ENCODE data around the gene CADM1.

The CADM1 gene

DNA sequence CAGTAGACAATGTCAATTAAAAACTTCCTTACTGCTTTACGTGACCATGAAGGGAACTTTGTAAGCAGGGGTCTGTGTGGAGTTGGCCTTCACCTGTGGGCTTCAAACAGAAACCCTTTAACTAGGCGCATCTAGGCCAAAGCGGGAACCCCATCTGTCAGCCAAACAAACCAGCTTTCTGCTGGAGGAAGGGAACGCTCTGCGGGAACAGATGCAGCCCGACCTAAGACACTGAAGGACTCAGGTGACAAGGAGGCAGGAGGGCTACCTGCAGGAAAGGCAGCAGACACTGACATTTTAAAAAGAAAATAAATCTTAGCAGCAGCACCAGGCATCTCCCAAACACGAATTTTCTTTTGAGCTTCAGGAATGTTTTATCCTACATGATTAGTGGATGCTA is 78.4 kb downstream of the CADM1 start:
- no peak overlapping the region for H2AFZ ChIP-seq (ENCODE audit: low read depth)
- H3K4me3 ChIP-seq (IDR thresholded peaks at IDR 0.05; ENCODE audit: insufficient read depth, low read depth, low read length) = no peak overlapping the region
- no peak overlapping the region for H3K4me2 ChIP-seq
- no peaks in the 10 kb centered on the region for H4K20me1 ChIP-seq (ENCODE audit: insufficient read depth)
- no peaks in the 10 kb centered on the region for H3K4me1 ChIP-seq (ENCODE audit: low read depth, poor library complexity, severe bottlenecking)
- H3K36me3 ChIP-seq (ENCODE audit: insufficient read depth) = no peaks in the 10 kb centered on the region
- H3K27ac ChIP-seq = no peak overlapping the region
- no peak overlapping the region for H3K9ac ChIP-seq
- H3K27me3 ChIP-seq (ENCODE audit: insufficient read depth, low read depth) = no peaks in the 10 kb centered on the region
- no peaks in the 10 kb centered on the region for H3K79me2 ChIP-seq (ENCODE audit: insufficient read depth, low read depth)
- no peak for TF ChIP-seq CTCF (conservative IDR thresholded peaks at IDR 0.05; ENCODE audit: low read depth, low read length)

DNA sequence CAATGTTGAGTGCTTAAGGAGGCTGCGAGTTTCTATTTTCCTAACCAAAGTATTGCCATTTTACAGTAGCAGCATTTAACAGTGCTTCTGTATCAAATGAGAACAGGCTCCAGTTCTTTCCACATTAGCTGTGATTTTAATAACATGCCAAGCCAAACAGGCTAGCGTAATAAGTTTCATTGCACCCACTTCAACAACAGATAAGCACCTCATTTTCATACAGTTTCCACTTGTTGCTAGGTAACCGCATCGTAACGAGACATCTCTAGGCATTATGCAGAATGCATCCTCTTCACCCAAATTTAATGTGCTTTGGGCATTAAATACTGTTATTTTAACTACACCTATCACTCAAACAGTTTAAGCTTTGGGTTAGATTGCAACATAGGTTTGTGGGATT is 79.0 kb downstream of the CADM1 start:
- Histone ChIP-seq H3K4me2 (no peak overlapping the region), H3K27ac (no peak overlapping the region), H3K4me1 (ENCODE audit: low read depth, poor library complexity, severe bottlenecking) (no peaks in the 10 kb centered on the region), H4K20me1 (ENCODE audit: insufficient read depth) (no peaks in the 10 kb centered on the region), H2AFZ (ENCODE audit: low read depth) (no peak overlapping the region), H3K36me3 (ENCODE audit: insufficient read depth) (no peaks in the 10 kb centered on the region), H3K9ac (no peak overlapping the region), H3K4me3 (IDR thresholded peaks at IDR 0.05; ENCODE audit: insufficient read depth, low read depth, low read length) (no peak overlapping the region), H3K27me3 (ENCODE audit: insufficient read depth, low read depth) (no peaks in the 10 kb centered on the region), H3K79me2 (ENCODE audit: insufficient read depth, low read depth) (no peaks in the 10 kb centered on the region)
- no peak for TF ChIP-seq CTCF (conservative IDR thresholded peaks at IDR 0.05; ENCODE audit: low read depth, low read length)

- no peak for TF ChIP-seq CTCF (conservative IDR thresholded peaks at IDR 0.05; ENCODE audit: low read depth, low read length)
- no peaks in the 10 kb centered on the region for H3K79me2 ChIP-seq (ENCODE audit: insufficient read depth, low read depth)
- no peak overlapping the region for H3K9ac ChIP-seq
- H4K20me1 ChIP-seq (ENCODE audit: insufficient read depth) = no peaks in the 10 kb centered on the region
- no peak overlapping the region for H2AFZ ChIP-seq (ENCODE audit: low read depth)
- H3K4me3 ChIP-seq (IDR thresholded peaks at IDR 0.05; ENCODE audit: insufficient read depth, low read depth, low read length) = no peak overlapping the region
- H3K27me3 ChIP-seq (ENCODE audit: insufficient read depth, low read depth) = no peaks in the 10 kb centered on the region
- H3K4me1 ChIP-seq (ENCODE audit: low read depth, poor library complexity, severe bottlenecking) = no peaks in the 10 kb centered on the region
- no peak overlapping the region for H3K4me2 ChIP-seq
- no peak overlapping the region for H3K27ac ChIP-seq
- no peaks in the 10 kb centered on the region for H3K36me3 ChIP-seq (ENCODE audit: insufficient read depth)
Observed at GRCh38 chr11:115423728-115424459, 80.3 kb downstream of the CADM1 start.

DNA sequence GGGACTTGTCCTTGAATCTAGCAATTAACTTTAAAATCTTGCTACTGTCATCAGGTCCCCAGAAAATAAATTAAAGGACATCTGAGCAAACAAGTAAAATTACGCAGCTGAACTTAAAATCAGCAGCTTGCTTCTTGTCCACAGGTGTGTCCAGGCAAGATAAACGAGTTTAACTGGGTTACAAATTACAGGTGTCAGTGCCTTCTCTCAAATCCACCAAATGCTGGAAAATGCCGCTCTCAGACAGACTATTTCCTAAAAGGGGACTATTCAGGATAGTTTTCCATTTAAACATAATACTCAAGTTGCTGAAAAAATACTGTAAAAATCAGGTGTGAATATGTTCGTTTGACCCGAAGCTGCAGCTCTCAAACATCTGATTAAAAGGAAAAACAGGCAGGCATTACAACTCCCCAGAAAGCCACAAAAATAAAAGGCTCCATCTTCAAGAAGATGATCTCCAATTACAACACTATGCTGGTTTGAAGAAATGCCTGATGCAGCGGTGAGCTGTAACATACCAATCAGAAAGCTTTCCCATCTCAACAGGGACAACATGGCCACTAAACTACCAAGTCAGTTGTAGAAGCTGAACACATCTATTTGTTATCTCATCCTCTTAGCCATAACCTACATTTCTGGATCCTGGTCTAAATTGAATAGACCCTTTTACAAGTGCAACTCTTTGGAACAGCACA is 82.1 kb downstream of the CADM1 start:
- no peak for TF ChIP-seq CTCF (conservative IDR thresholded peaks at IDR 0.05; ENCODE audit: low read depth, low read length)
- Histone ChIP-seq H3K27ac (no peak overlapping the region), H3K79me2 (ENCODE audit: insufficient read depth, low read depth) (no peaks in the 10 kb centered on the region), H4K20me1 (ENCODE audit: insufficient read depth) (no peaks in the 10 kb centered on the region), H3K27me3 (ENCODE audit: insufficient read depth, low read depth) (no peaks in the 10 kb centered on the region), H3K4me2 (no peak overlapping the region), H3K9ac (no peak overlapping the region), H3K4me3 (IDR thresholded peaks at IDR 0.05; ENCODE audit: insufficient read depth, low read depth, low read length) (no peak overlapping the region), H3K36me3 (ENCODE audit: insufficient read depth) (no peaks in the 10 kb centered on the region), H2AFZ (ENCODE audit: low read depth) (no peak overlapping the region), H3K4me1 (ENCODE audit: low read depth, poor library complexity, severe bottlenecking) (no peaks in the 10 kb centered on the region)
